Ovary (tissue), 3 donors: ENCODE results near the gene TIMP4.

ENCODE experiments used
- POLR2A ChIP-seq: fragments of 450-650 bp; IDR thresholded peaks from one replicate; pipeline ENCODE4 v1.6.1; 2017; ENCODE audit warnings: antibody characterized with exemption, mild to moderate bottlenecking, moderate library complexity
- TF ChIP-seq, protein P1 (sequence below), 3 donors: fragments of 450-650 bp in 2 of 3; fragments of 200-600 bp in 1 of 3; IDR thresholded peaks; one replicate each; pipeline versions ENCODE4 v1.5.1 to v1.8.0; 2016 to 2022; ENCODE audit warnings: antibody characterized with exemption in 3 of 3, mild to moderate bottlenecking in 1 of 3
- donor health status: DM: no; HTN: no; CAD: no.

DNA sequence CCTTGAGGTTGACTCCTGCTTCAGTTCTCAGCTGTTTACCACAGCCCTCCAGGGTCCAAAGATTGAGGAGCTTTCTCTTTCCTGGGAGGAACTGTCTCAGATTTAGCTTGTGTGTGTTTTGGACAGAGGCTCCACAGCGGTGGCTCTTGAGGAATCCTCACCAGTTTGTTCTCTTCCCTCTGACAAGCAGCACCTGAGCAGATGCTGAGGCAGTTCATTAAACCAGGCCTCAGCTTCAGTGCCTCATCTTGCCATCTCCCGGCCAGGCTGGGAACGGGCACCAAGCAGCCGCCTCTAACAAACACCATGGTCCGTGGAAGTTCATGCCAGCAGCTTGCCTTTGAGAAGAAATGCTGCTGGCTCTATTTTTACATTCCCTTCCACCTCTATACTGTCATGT lies 25.8 kb upstream of the TIMP4 start:
- TF ChIP-seq, protein P1, sequence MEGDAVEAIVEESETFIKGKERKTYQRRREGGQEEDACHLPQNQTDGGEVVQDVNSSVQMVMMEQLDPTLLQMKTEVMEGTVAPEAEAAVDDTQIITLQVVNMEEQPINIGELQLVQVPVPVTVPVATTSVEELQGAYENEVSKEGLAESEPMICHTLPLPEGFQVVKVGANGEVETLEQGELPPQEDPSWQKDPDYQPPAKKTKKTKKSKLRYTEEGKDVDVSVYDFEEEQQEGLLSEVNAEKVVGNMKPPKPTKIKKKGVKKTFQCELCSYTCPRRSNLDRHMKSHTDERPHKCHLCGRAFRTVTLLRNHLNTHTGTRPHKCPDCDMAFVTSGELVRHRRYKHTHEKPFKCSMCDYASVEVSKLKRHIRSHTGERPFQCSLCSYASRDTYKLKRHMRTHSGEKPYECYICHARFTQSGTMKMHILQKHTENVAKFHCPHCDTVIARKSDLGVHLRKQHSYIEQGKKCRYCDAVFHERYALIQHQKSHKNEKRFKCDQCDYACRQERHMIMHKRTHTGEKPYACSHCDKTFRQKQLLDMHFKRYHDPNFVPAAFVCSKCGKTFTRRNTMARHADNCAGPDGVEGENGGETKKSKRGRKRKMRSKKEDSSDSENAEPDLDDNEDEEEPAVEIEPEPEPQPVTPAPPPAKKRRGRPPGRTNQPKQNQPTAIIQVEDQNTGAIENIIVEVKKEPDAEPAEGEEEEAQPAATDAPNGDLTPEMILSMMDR (IDR thresholded peaks at IDR 0.05), result no peak
- no peak for TF ChIP-seq POLR2A
